Adrenal gland (tissue), 12 donors: Measurements from ENCODE around the gene CEP104. TPM values are rescaled to one million over a fixed set of nuclear protein-coding genes. Genes with fewer than 3 reads are reported as not detected.

Source experiments
- DNase-seq, 7 donors: peaks; one replicate each; pipeline ENCODE4 v3.0.0-alpha.2; 2019 to 2020
- H3K27ac ChIP-seq, 5 donors: fragments of 200-600 bp; sonication (generic) in 4 of 5; 1 replicate in 3 of 5; 2 replicates in 2 of 5; pipeline versions ENCODE4 v1.5.1 to v1.8.0; 2016 to 2020; ENCODE audit warnings: mild to moderate bottlenecking in 1 of 5
- H3K27me3 ChIP-seq: fragments of 200-600 bp; 2 replicates; pipeline ENCODE4 v1.8.0; 2021
- H3K36me3 ChIP-seq, 2 donors: fragments of 200-600 bp; replicated peaks in 1 of 2; 1 replicate in 1 of 2; 2 replicates in 1 of 2; pipeline versions ENCODE4 v1.5.1 to v1.8.0; 2018 to 2022
- H3K4me1 ChIP-seq, 2 donors: fragments of 200-600 bp; replicated peaks in 1 of 2; 1 replicate in 1 of 2; 2 replicates in 1 of 2; pipeline versions ENCODE4 v1.5.1 to v1.8.0; 2018 to 2021
- H3K4me3 ChIP-seq, 4 donors: fragments of 200-600 bp; sonication (generic) in 3 of 4; one replicate each; pipeline ENCODE4 v1.5.1; 2016 to 2018
- H3K9me3 ChIP-seq, 3 donors: fragments of 200-600 bp; sonication (generic) in 1 of 3; replicated peaks in 1 of 3; 1 replicate in 2 of 3; 2 replicates in 1 of 3; pipeline versions ENCODE4 v1.5.1 to v1.8.0; 2016 to 2021
- POLR2A ChIP-seq, 2 donors: fragments of 450-650 bp; IDR thresholded peaks; one replicate each; pipeline ENCODE4 v1.6.1; 2017; ENCODE audit warnings: antibody characterized with exemption in 2 of 2, mild to moderate bottlenecking in 2 of 2, moderate library complexity in 1 of 2
- WGBS, 4 donors: extraction: QIAGEN DNeasy Blood & Tissue Kit in 2 of 4; methylation state at CpG; one replicate each; pipeline versions ENCODE4 v1.1.5 to v1.1.7; 2013 to 2017; 5-methylcytosine and 5-hydroxymethylcytosine counted together
- intact Hi-C, 2 donors: fragments of 100-400 bp; cut with DNase I; formaldehyde crosslinking; loops; one replicate each; pipeline versions ENCODE4 v1.14.1 to v1.15.0; 2022 to 2023
- polyA plus RNA-seq, 3 donors: library from polyadenylated mRNA; stranded (reverse); fragments of 200-250 nt in 2 of 3; fragments of 350-450 nt in 1 of 3; fragmentation: Illumina TruSeq in 1 of 3; extraction: RNeasy Lipid Tissue Mini Kit (QIAGEN cat#74804) in 1 of 3; gene quantifications; one replicate each; pipeline ENCODE4 v1.2.3, GENCODE V29; 2013 to 2014
- total RNA-seq, 9 donors: library from RNA; depleted of rRNA in 4 of 9; stranded (reverse); fragments of >200 nt in 4 of 9; fragments of 120-200 nt in 1 of 9; fragmentation: NEBNext Ultra II Directional in 1 of 9; extraction: Animal tissue kit (Norgen Biotek cat#: 25700) in 1 of 9; gene quantifications; one replicate each; pipeline versions ENCODE4 v1.1.0 to v1.2.4, GENCODE V29; 2013 to 2023
- TF ChIP-seq, protein P1 (sequence below), 6 experiments: fragments of 450-650 bp in 4 of 6; fragments of 200-600 bp in 2 of 6; sonication (generic) in 1 of 6; IDR thresholded peaks; 1 replicate in 5 of 6; 2 replicates in 1 of 6; pipeline versions ENCODE4 v1.5.1 to v1.8.0; 2016 to 2021; ENCODE audit warnings: antibody characterized with exemption in 6 of 6, mild to moderate bottlenecking in 2 of 6, moderate library complexity in 1 of 6
- donor health status: healthy with polysubstance abuse.
- donor health status: Bipolar disorder and iron deficiency.
- donor health status: DM: yes; HTN: yes; CAD: no.
- donor health status: DM: no; HTN: no; CAD: no.
- donor health status: DM: no; HTN: no; CAD: no.
- donor health status: DM: yes; HTN: yes; CAD: no.

Gene CEP104
- total and polyA plus RNA-seq, 12 donors: 13.6 to 80.9 (median 38.1) TPM

DNA sequence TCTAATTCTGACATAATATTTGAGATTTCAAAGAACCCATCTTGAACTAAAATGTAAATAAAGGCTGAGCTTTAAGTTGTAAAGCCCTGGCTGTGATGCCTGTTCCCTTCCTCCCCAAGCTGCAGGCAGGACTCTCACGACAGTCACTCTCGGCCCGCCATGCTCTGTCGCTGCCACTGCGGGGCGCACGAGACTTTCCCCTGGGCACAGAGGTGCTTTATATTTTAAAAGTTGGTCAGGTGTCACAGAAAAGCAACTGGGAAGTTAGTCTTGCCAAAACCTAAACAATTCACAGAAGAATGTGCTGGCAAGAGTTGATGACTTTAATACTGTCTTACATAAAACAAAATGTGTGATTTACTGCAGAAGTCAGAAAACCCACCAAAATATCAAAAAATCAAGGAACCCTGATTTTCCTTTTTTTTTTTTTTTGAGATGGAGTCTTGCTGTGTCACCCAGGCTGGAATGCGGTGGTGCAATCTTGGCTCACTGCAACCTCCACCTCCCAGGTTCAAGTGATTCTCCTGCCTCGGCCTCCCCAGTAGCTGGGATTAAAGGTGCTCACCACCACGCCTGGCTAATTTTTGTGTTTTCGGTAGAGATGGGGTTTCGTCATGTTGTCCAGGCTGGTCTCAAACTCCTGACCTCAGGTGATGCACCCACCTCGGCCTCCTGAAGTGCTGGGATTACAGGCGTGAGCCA is 71.4 kb downstream of the CEP104 start:
- Histone ChIP-seq H3K4me3 (no peak overlapping the region), H3K27ac (peak overlapping the region in 2 of 5 donors; percentile 10 to 27), H3K36me3 (peaks cover 0 to 64% of the 10 kb centered on the region in 2 donors), H3K27me3 (no peaks in the 10 kb centered on the region), H3K9me3 (no peaks in the 10 kb centered on the region), H3K4me1 (peaks cover 6 to 8% of the 10 kb centered on the region in 2 donors)
- TF ChIP-seq, protein P1, sequence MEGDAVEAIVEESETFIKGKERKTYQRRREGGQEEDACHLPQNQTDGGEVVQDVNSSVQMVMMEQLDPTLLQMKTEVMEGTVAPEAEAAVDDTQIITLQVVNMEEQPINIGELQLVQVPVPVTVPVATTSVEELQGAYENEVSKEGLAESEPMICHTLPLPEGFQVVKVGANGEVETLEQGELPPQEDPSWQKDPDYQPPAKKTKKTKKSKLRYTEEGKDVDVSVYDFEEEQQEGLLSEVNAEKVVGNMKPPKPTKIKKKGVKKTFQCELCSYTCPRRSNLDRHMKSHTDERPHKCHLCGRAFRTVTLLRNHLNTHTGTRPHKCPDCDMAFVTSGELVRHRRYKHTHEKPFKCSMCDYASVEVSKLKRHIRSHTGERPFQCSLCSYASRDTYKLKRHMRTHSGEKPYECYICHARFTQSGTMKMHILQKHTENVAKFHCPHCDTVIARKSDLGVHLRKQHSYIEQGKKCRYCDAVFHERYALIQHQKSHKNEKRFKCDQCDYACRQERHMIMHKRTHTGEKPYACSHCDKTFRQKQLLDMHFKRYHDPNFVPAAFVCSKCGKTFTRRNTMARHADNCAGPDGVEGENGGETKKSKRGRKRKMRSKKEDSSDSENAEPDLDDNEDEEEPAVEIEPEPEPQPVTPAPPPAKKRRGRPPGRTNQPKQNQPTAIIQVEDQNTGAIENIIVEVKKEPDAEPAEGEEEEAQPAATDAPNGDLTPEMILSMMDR (IDR thresholded peaks at IDR 0.05): peak; percentile 18 to 62 (median 51)
- TF ChIP-seq POLR2A (IDR thresholded peaks at IDR 0.05): no peak
- 64 to 73% (median 71%) methylated on average over 14 of the region's 14 CpGs for WGBS, 4 donors
- intact Hi-C loops: no loop called here
- peak in 5 of 7 donors; percentile 54 to 77 (median 62) for DNase-seq

DNA sequence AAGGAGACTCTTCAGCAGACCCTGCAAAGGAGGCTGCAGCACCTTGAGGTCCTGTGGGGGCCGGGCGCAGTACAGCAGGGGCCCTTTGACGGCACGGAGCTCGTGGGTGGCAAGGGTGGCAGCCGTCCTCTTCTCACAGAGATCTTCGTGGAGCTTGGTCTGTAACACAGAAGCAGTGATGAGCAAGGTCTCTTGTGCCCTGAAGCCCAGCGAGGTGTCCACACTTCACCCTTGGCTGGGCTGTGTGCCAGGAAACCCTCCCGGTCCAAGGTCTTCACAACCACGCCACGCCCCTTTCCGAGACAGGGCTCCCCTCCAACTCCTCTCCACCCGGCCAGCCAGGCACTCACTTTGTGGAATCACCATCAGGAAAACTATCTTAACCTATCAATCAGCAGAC is 72.0 kb downstream of the CEP104 start:
- 47 to 84% (median 53%) methylated on average over 11 to 13 of the region's 13 CpGs for WGBS, 4 donors
- no peaks in the 10 kb centered on the region for H3K9me3 ChIP-seq
- H3K27me3 ChIP-seq: no peaks in the 10 kb centered on the region
- H3K27ac ChIP-seq: peak overlapping the region in 1 of 5 donors; percentile 10
- peak; percentile 80 to 96 (median 92) for DNase-seq
- TF ChIP-seq, protein P1 (IDR thresholded peaks at IDR 0.05): no peak
- peaks cover 0 to 69% of the 10 kb centered on the region in 2 donors for H3K36me3 ChIP-seq
- H3K4me1 ChIP-seq: peaks cover 6 to 8% of the 10 kb centered on the region in 2 donors
- no peak overlapping the region for H3K4me3 ChIP-seq
- intact Hi-C loops: no loop called here

DNA sequence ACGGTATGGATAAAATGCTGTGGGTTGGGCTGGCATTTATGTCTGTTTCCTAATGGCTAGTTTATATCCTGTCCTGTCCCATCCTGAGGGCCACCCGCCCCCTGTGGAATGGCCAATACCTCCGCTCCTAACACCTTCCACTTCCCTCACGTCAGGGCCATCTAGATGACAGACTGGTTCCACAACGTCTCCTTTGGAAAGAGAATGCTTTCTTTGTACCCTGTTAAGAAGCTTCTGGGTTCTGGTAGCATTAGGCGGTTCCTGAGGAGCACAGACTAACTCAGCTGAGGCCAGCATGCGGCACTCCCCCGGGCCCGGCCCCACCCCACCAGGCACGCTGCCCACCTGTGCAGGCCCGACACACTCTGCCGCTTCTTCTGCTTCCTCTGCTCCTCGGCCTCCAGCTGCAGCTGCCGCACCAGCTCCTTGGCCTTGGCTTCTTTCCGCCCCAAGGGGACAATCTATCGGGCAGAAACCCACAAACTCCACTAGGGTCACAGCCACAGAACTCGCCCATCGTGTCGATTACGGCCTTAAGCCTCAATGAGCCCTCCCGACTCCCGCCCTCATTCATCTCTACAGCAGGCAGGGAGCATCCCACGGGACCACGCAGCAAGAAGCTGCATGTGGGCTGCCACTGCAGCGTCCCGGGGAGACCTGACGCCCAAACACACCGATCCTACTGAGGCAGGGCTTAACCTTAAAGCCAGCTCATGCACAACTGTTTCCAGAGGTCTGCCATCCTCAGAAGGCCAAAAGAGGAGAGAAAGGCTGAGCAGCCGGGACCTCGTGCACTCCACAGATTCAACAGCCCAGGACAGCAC is 73.1 kb downstream of the CEP104 start:
- TF ChIP-seq, protein P1 (IDR thresholded peaks at IDR 0.05): no peak
- no peak for TF ChIP-seq POLR2A (IDR thresholded peaks at IDR 0.05)
- Histone ChIP-seq H3K4me3 (no peak overlapping the region), H3K27me3 (no peaks in the 10 kb centered on the region), H3K27ac (no peak overlapping the region), H3K9me3 (no peaks in the 10 kb centered on the region), H3K4me1 (peaks cover 6 to 8% of the 10 kb centered on the region in 2 donors), H3K36me3 (peaks cover 0 to 80% of the 10 kb centered on the region in 2 donors)
- intact Hi-C loops: no loop called here
- 91 to 93% (median 93%) methylated on average over 27 to 30 of the region's 30 CpGs for WGBS, 4 donors
- peak in 1 of 7 donors; percentile 6 for DNase-seq

DNA sequence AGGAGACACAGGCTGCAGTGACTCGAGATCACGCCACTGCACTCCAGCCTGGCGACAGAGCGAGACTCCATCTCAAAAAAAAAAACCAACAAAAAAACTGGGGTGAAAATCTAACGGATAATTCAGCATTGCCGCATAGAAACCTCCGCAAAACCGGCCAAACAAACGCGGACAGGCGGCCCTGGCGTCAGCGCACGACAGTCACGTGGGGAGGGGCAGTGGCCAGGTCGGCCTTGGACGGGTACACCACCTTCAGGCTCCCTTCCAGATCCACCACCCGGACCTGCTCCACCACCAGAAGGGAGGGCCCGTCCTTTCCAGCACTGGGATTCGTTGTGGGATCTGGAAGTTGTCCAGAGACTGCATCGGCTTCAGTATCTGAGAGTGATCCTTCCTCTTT is 76.1 kb downstream of the CEP104 start:
- WGBS, 4 donors: 90 to 92% (median 91%) methylated on average over 21 of the region's 21 CpGs
- Histone ChIP-seq H3K27me3 (no peaks in the 10 kb centered on the region), H3K4me1 (peaks cover 2 to 8% of the 10 kb centered on the region in 2 donors), H3K4me3 (no peak overlapping the region), H3K36me3 (peaks cover 0 to 68% of the 10 kb centered on the region in 2 donors), H3K27ac (no peak overlapping the region), H3K9me3 (no peaks in the 10 kb centered on the region)
- intact Hi-C loops: no loop called here
- TF ChIP-seq, protein P1 (IDR thresholded peaks at IDR 0.05): no peak
- no peak for TF ChIP-seq POLR2A (IDR thresholded peaks at IDR 0.05)
- DNase-seq: peak in 1 of 7 donors; percentile 8
